Stimulated activated naive CD4-positive, alpha-beta T cell (primary cell): ENCODE measurements around the gene ZNF793.

Source experiments
- DNase-seq, 6 experiments: peaks; one replicate each; lab custom pipeline; 2025; lab: John Stamatoyannopoulos, UW

ZNF793 gene

GRCh38 chr19:37565370-37565669 lies 58.6 kb downstream of the ZNF793 start:
- DNase-seq = no peak

- DNase-seq = no peak
These were observed 65.5 kb downstream of the ZNF793 start for GRCh38 chr19:37572203-37572602.

GRCh38 chr19:37583340-37583739 lies 76.6 kb downstream of the ZNF793 start:
- DNase-seq = no peak
